Upper lobe of left lung (tissue), 6 donors: Measurements from ENCODE around the gene CROT. TPM values are rescaled to one million over a fixed set of nuclear protein-coding genes. Genes with fewer than 3 reads are reported as not detected.

Experiments
- ATAC-seq, 2 donors: fragments of 200-7000 bp; cut with Tn5 transposase; one replicate each; pipeline ENCODE4 v1.9.1; 2022; ENCODE audit warnings: mild to moderate bottlenecking in 2 of 2, moderate library complexity in 2 of 2; ENCODE audit not compliant: low FRiP score in 2 of 2
- DNase-seq, 2 donors: peaks; one replicate each; pipeline ENCODE4 v3.0.0-alpha.2; 2019 to 2020
- H3K27ac ChIP-seq, 4 donors: fragments of 200-600 bp; sonication (generic); one replicate each; pipeline ENCODE4 v1.5.1; 2016 to 2019
- H3K27me3 ChIP-seq, 4 donors: fragments of 200-600 bp; sonication (generic); one replicate each; pipeline ENCODE4 v1.5.1; 2017 to 2019
- H3K36me3 ChIP-seq, 4 donors: fragments of 200-600 bp; sonication (generic); one replicate each; pipeline ENCODE4 v1.5.1; 2016 to 2019
- H3K4me1 ChIP-seq, 4 donors: fragments of 200-600 bp; sonication (generic); one replicate each; pipeline ENCODE4 v1.5.1; 2018 to 2019
- H3K4me3 ChIP-seq, 4 donors: fragments of 200-600 bp; sonication (generic); one replicate each; pipeline ENCODE4 v1.5.1; 2017 to 2019; ENCODE audit warnings: mild to moderate bottlenecking in 2 of 4, moderate library complexity in 1 of 4
- H3K9me3 ChIP-seq, 4 donors: fragments of 200-600 bp; sonication (generic); one replicate each; pipeline ENCODE4 v1.5.1; 2018 to 2019
- CTCF ChIP-seq, 6 experiments: fragments of 450-650 bp in 4 of 6; fragments of 200-600 bp in 2 of 6; sonication (generic) in 2 of 6; IDR thresholded peaks; one replicate each; pipeline ENCODE4 v1.5.1; 2016 to 2019; ENCODE audit warnings: antibody characterized with exemption in 6 of 6
- EP300 ChIP-seq, 4 donors: sonication (generic); formaldehyde crosslinking; IDR thresholded peaks; one replicate each; pipeline ENCODE4 v1.5.1; 2017; ENCODE audit warnings: antibody characterized with exemption in 4 of 4, control low read depth in 2 of 4
- POLR2A ChIP-seq, 4 donors: fragments of 450-650 bp; IDR thresholded peaks; one replicate each; pipeline ENCODE4 v1.5.1; 2016 to 2017; ENCODE audit warnings: antibody characterized with exemption in 4 of 4, mild to moderate bottlenecking in 2 of 4
- POLR2AphosphoS5 ChIP-seq, 2 donors: sonication (generic); formaldehyde crosslinking; IDR thresholded peaks; one replicate each; pipeline ENCODE4 v1.5.1; 2017; ENCODE audit warnings: antibody characterized with exemption in 2 of 2
- WGBS, 2 donors: methylation state at CpG; one replicate each; pipeline ENCODE4 v1.1.5; 2017 to 2018; 5-methylcytosine and 5-hydroxymethylcytosine counted together
- total RNA-seq, 6 donors: library from RNA; depleted of rRNA in 4 of 6; stranded (reverse); fragments of >200 nt in 4 of 6; gene quantifications; one replicate each; pipeline versions ENCODE4 v1.1.0 to v1.2.1, GENCODE V29; 2016 to 2021
- donor health status: DM: no; HTN: no; CAD: no; lungs with moderate emphysema.
- donor health status: DM: no; HTN: yes; CAD: no; lungs with severe emphysema.

The CROT gene
- total RNA-seq, 6 donors from 2014 or later, result 2.9 to 16.6 (median 8.6) TPM

GRCh38 chr7:87347207-87347606, 1.7 kb downstream of the CROT start:
- 92 to 93% methylated on average over 1 of the region's 1 CpG for WGBS, 2 donors
- DNase-seq, result no peak
- H3K9me3 ChIP-seq, result no peaks in the 10 kb centered on the region

GRCh38 chr7:87347664-87348063, 2.2 kb downstream of the CROT start:
- TF ChIP-seq POLR2A (IDR thresholded peaks at IDR 0.05) (no peak), CTCF (IDR thresholded peaks at IDR 0.05) (no peak), EP300 (IDR thresholded peaks at IDR 0.05) (no peak), POLR2AphosphoS5 (IDR thresholded peaks at IDR 0.05) (no peak)
- Histone ChIP-seq H3K9me3 (no peaks in the 10 kb centered on the region), H3K4me3 (no peak overlapping the region), H3K27me3 (no peaks in the 10 kb centered on the region), H3K27ac (no peak overlapping the region), H3K4me1 (peaks cover 0 to 22% (median 14%) of the 10 kb centered on the region in 4 donors), H3K36me3 (peaks cover 0 to 32% (median 6%) of the 10 kb centered on the region in 4 donors)
- 94 to 95% methylated on average over 2 of the region's 2 CpGs for whole genome bisulfite sequencing, 2 donors
- ATAC-seq (no peak), DNase-seq (no peak)

More at GRCh38 chr7:87347207-87347606, 1.7 kb downstream of the CROT start:
- peaks cover 0 to 22% (median 14%) of the 10 kb centered on the region in 4 donors for H3K4me1 ChIP-seq
- ATAC-seq, result no peak
- H3K27ac ChIP-seq, result no peak overlapping the region
- no peak overlapping the region for H3K4me3 ChIP-seq
- H3K36me3 ChIP-seq, result peaks cover 0 to 30% (median 6%) of the 10 kb centered on the region in 4 donors
- TF ChIP-seq EP300 (IDR thresholded peaks at IDR 0.05) (no peak), POLR2A (IDR thresholded peaks at IDR 0.05) (no peak), CTCF (IDR thresholded peaks at IDR 0.05) (no peak), POLR2AphosphoS5 (IDR thresholded peaks at IDR 0.05) (no peak)
- H3K27me3 ChIP-seq, result no peaks in the 10 kb centered on the region

- peaks cover 0 to 15% (median 5%) of the 10 kb centered on the region in 4 donors for H3K9me3 ChIP-seq
- H3K36me3 ChIP-seq, result peaks cover 0 to 53% (median 16%) of the 10 kb centered on the region in 4 donors
- 92 to 94% methylated on average over 3 of the region's 3 CpGs for WGBS, 2 donors
- no peak overlapping the region for H3K4me3 ChIP-seq
- no peaks in the 10 kb centered on the region for H3K27me3 ChIP-seq
- TF ChIP-seq POLR2A (IDR thresholded peaks at IDR 0.05) (no peak), CTCF (IDR thresholded peaks at IDR 0.05) (no peak), POLR2AphosphoS5 (IDR thresholded peaks at IDR 0.05) (no peak), EP300 (IDR thresholded peaks at IDR 0.05) (no peak)
- no peaks in the 10 kb centered on the region for H3K4me1 ChIP-seq
- ATAC-seq, result no peak
- H3K27ac ChIP-seq, result no peak overlapping the region
- no peak for DNase-seq
Observed at GRCh38 chr7:87354749-87355148, 9.3 kb downstream of the CROT start.

GRCh38 chr7:87356448-87356847, 11.0 kb downstream of the CROT start:
- 95 to 100% methylated on average over 1 of the region's 1 CpG for whole genome bisulfite sequencing, 2 donors
- no peak overlapping the region for H3K27ac ChIP-seq

More at GRCh38 chr7:87356448-87356847, 11.0 kb downstream of the CROT start:
- no peak for TF ChIP-seq POLR2A (IDR thresholded peaks at IDR 0.05)
- TF ChIP-seq CTCF (IDR thresholded peaks at IDR 0.05), result no peak
- H3K36me3 ChIP-seq, result peaks cover 0 to 38% (median 14%) of the 10 kb centered on the region in 4 donors
- peaks cover 0 to 15% (median 5%) of the 10 kb centered on the region in 4 donors for H3K9me3 ChIP-seq
- DNase-seq (no peak), ATAC-seq (no peak)
- H3K4me3 ChIP-seq, result no peak overlapping the region
- H3K4me1 ChIP-seq, result no peaks in the 10 kb centered on the region
- no peaks in the 10 kb centered on the region for H3K27me3 ChIP-seq
